GM18526 (cell line): ENCODE data around the gene TCHHL1.

Experiments
- POLR2A ChIP-seq: IDR thresholded peaks from 3 replicates; pipeline ENCODE4 v1.6.1; 2011; ENCODE audit not compliant: insufficient read length; ENCODE audit errors: extremely low read depth

The TCHHL1 gene

GRCh38 chr1:152034324-152034653 lies 54.6 kb downstream of the TCHHL1 start:
- no peak for TF ChIP-seq POLR2A
